22Rv1 (cell line): ENCODE measurements around the gene TERT.
"Not testable (repeated sequence)": the region's sequence is repeated elsewhere in the genome, so short reads cannot be mapped to it uniquely, and the experiment has no call there.

Source experiments
- CTCF ChIP-seq: fragments of 450-650 bp; IDR thresholded peaks from 2 replicates; pipeline ENCODE4 v1.5.1; 2017; ENCODE audit warnings: mild to moderate bottlenecking
- ZFX ChIP-seq: fragments of 450-650 bp; IDR thresholded peaks from 2 replicates; pipeline ENCODE4 v1.6.1; 2017; ENCODE audit warnings: antibody characterized with exemption, borderline replicate concordance

DNA sequence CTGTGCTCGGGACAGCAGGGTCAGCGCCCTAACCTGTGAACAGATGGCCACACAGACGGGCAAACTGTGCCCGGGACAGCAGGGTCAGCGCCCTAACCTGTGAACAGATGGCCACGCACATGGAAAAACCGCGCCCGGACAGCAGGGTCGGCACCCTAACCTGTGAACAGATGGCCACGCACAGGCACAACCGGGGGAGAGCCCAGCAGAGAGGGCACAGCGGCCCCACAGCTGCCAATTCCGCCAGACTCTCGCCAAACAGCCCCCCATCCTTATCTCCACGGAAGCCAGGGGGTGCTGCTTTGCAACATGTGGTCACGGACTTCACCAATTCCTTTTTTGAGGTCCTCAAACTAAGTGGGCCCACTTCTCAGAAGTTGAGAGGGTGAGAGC lies 44.9 kb upstream of the TERT start:
- TF ChIP-seq CTCF, ZFX: not testable (repeated sequence)
